HG03280 (cell line): ENCODE measurements around the gene MAP7D3.
"Not testable (repeated sequence)": the region's sequence is repeated elsewhere in the genome, so short reads cannot be mapped to it uniquely, and the experiment has no call there.

Experiments used
- ATAC-seq: cut with Tn5 transposase; IDR thresholded peaks from one replicate; pipeline ENCODE4 v1.9.1; 2021; ENCODE audit warnings: mild to moderate bottlenecking, moderate library complexity; ENCODE audit not compliant: unreplicated experiment

MAP7D3 gene, protein sequence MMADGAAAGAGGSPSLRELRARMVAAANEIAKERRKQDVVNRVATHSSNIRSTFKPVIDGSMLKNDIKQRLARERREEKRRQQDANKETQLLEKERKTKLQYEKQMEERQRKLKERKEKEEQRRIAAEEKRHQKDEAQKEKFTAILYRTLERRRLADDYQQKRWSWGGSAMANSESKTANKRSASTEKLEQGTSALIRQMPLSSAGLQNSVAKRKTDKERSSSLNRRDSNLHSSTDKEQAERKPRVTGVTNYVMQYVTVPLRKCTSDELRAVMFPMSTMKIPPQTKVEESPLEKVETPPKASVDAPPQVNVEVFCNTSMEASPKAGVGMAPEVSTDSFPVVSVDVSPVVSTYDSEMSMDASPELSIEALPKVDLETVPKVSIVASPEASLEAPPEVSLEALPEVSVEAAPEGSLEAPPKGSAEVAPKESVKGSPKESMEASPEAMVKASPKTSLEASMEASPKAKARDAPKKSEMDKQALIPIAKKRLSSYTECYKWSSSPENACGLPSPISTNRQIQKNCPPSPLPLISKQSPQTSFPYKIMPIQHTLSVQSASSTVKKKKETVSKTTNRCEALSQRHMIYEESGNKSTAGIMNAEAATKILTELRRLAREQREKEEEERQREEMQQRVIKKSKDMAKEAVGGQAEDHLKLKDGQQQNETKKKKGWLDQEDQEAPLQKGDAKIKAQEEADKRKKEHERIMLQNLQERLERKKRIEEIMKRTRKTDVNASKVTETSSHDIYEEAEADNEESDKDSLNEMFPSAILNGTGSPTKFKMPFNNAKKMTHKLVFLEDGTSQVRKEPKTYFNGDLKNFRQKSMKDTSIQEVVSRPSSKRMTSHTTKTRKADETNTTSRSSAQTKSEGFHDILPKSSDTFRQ

DNA sequence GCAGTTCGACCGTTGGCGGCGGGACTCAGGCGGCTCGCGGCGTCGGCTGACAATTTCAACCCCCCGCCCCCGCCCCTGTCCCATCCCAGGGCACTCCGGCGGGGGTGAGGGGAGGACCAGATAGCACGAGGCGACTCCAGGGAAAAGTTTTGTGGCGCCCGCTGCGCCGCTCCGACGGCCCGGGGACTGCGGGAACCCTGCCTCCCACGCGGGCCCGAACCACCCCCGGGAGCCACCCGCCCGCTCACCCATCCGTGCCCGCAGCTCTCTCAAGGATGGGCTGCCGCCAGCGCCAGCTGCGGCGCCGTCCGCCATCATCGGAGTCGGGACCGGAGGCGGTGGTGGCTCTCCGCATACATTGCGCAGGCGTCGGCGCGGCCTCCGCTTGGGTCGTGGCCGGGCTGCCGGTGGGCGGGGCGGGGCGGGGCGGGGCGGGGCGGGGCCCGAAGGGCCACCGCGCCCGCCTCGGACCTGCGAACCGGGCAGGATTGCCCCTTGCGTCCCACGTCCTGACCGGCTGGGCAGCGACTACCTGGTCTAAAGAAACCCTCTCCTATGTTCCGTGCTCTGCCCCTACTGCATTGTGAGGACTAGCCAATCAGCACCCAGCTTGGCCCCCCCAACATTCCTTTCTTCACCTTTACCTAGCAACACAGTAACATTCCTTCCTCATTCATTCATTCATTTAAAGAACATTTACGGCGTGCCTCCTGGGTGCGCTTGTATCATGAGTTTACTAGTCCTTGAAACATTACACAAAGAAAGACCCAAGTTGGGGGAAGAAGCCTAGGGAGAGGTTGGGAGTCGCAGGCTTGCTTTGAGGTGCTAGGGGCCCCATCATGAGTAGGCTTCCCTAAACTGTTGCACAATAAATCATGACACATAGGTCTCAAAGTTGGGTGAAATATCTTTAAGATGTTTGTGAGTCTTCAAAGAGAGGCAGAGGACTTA is at the start of gene MAP7D3:
MAP7D3 (minus strand) TSS at position 360 of the 951 bp plus-strand sequence; CDS start at position 318, 42 bp downstream.
- ATAC-seq: peak; percentile 94

DNA sequence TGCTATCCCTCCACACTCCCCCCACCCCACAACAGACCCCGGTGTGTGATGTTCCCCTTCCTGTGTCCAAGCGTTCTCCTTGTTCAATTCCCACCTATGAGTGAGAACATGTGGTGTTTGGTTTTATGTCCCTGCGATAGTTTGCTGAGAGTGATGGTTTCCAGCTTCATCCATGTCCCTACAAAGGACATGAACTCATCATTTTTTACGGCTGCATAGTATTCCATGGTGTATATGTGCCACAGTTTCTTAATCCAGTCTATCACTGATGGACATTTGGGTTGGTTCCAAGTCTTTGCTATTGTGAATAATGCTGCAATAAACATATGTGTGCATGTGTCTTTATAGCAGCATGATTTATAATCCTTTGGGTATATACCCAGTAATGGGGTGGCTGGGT is 49.5 kb upstream of the MAP7D3 start, which contains the start of gene ADGRG4:
ADGRG4 (plus strand) TSS at position 243 of the 400 bp plus-strand sequence. CDS start 7,815 bp downstream, outside the sequence.
- not testable (repeated sequence) for ATAC-seq

DNA sequence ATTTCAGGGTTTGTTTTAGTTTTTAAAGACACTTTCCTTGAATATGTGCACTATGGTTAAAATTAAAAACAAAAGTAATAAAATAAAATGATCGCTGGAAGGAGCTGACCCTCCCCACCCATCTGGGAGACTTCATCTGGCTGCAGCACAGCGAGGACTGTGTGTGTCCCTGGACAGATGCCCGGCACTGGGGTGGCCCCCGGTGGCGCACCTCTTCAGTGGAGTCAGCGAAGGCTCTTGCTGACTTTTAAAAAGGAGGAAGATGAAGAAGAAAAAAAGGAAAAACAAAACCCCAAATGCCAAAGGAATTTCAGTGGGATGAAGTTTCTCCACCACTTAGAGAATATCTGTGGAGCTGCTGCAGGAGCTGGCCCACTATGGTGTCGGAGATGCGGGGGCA is 44.2 kb upstream of the MAP7D3 start:
- no peak for ATAC-seq

DNA sequence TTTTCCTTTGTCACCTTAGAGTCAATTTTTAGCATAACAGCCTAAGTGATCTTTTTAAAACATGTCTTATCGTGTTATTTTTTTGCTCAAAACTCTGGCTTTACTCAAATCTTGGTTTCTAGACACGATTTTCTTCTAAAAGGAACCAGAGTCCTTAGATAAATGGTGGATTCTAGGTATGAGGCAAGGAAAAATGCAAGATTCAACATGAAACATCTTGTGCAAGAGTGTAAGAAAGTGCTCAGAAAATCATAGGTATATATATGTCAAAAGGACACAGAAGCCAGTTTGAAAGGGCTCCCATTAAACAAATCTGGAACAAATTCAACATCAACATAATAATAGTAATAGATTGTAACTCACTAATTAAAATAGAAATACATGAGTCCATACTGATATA is 41.5 kb upstream of the MAP7D3 start:
- ATAC-seq: no peak

DNA sequence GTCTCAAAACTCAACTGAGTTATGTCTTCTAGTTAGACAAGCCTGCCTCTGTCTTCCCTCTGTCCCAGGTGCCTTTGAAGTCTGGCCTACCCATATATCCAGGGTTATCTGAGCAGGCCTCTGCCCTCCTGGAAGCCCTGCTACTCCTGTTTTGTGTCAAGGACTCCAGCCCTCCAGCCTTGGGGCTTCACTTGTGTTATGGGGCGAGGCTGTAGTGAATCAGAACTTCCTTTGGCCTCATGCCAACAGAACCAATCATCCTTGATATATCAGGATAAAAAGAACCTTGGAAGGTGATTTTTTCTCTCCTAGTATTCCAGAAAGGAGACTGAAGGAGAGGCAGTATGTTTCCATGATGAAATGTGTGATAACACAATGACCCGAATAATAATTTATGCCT is 40.6 kb upstream of the MAP7D3 start:
- ATAC-seq: no peak

DNA sequence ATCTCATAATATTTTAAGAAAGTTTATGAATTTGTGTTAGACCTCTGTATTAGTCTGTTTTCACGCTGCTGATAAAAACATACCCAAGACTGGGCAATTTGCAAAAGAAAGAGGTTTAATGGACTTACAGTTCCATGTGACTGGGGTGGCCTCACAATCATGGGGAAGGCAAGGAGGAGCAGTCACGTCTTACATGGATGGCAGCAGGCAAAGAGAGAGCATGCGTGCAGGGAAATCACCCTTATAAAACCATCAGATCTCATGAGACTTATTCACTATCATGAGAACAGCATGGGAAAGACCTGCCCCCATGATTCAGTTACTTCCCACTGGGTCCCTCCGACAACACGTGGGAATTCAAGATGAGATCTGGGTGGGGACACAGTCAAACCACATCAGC is 35.2 kb upstream of the MAP7D3 start:
- ATAC-seq: not testable (repeated sequence)

DNA sequence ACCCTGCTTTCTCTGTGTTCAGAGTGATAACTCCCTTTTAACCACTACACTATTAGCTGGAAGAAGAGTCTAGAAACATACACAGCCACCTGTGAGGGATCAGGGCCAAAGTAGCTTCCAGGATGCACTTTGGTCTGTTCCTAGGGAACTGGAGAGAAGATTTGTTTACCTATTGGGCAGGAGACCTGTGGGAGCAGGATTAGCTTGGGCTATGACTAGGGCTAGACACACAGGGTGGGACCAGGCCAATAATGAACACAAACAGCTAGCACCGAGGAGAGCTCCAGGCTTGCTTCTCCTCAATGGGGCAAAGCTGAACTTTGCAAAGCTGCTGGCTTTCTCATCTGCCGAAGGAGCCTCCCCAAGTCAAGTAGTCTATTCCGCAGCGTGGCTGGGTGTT is 24.4 kb upstream of the MAP7D3 start:
- ATAC-seq: no peak

DNA sequence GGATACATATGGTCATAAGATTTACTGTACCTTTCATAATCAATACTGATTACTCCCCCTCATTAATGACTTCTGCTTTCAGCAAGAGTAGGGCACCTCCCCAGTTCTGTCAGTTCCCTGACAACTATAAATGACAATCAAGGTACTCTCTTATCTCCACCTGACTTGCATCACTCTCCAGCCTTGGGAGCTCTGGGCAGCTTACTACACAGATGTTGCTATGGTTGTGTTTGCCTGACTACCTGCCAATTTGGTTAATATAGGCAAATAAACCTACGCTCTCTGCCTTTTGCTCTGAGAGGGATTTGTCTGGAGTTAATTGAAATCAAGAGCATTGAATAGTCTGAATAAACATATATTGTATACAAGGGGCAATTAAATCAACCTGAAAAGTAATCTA is 22.8 kb upstream of the MAP7D3 start:
- ATAC-seq: no peak

DNA sequence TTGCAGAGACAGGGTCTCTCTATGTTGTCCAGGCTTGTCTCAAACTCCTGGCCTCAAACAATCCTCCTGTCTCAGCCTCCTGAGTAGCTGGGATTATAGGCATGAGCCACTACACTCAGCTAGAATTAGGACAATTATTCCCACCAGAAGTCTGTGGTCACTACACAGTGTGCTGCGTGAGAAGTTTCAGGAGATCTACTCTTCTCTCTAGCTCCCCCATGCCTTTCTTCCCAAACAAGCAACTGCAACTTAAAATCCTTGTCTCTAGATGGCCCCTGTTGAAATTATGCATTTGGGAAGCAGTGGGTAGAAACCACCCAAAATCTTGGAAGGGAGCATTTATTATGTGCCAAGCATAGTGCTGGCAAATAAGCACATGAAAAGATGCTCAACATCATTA is 21.1 kb upstream of the MAP7D3 start:
- ATAC-seq: no peak

DNA sequence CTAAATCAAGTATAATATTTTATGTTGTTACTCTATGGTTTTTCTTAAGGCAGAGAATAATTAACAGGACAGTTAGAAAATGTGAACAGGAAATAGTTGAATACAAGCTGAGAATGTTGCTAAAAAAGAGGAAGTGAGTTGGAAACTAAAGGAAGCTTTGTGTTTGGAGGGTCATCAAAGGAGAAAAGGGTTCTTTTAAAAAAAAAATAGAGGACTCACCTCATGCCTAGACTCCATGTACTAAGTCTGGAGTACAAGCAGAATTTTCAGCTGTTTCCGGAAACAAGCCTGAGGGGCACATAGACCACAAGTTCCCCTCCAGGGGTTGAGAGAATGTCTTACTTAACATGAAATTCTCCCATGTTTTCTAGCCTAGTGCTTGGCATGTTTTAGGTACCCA is 20.1 kb upstream of the MAP7D3 start:
- ATAC-seq: no peak

DNA sequence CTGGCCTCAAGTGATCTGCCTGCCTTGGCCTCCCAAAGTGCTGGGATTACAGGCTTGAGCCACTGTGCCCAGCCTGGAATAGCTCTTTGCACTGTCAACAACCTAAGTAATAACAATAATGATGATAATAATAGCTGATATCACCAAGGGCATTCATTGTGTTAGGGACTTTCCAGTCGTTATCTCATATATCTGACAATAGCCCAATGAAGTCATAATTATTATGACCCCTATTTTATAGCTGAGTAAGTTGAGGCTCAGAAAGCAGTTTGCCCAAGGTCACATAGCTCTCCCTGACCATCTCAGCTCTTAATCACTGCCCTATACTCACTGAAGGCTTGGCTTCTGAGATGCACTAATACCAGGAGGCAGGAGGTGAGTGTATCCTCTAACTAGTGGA is 18.7 kb upstream of the MAP7D3 start:
- no peak for ATAC-seq

DNA sequence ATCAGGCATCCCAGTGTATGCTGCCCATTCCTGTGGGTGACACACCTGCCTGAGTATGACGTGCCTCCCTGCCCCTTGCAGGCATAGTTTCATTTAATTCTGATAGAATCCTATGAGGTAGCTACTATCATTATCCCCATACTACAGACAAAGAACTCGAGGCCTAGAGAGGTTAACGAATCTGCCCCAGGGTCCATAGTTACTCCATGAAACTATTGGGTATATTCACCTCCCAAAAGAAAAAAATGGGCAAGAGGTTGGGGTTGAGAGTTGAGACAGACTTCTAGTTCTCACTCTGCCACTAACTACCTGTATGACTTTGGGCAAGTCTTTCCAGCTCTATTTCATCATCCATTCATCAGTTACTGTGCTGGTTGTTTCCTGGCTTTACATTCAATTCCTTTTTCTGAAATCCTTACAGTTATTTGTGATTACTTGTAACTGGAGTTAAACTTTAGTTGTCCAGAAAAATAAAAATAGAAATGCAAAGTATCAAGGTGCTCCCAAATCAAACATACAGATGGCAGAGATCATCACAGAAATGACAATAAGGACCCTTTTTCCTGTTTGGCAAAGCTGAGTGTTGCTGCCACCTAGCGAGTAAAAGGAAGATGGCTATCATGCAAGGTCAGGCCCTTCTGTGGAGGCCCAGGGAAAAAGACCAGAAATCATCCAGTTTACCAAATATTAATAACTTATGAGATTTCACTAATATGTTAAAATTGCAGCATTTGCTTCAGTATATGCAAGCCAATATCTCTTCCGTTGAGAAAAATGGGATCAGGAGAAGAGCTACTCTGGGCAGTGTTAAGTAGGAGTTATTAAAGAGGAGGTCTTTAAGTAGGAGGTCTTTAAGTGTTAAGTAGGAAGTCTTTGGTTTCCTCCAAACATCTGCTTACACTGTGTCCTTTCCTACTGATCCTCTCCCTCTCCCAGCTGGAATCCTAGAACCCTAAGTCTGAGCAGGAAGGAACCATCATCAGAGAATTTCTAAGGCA is 17.1 kb upstream of the MAP7D3 start:
- ATAC-seq: no peak

DNA sequence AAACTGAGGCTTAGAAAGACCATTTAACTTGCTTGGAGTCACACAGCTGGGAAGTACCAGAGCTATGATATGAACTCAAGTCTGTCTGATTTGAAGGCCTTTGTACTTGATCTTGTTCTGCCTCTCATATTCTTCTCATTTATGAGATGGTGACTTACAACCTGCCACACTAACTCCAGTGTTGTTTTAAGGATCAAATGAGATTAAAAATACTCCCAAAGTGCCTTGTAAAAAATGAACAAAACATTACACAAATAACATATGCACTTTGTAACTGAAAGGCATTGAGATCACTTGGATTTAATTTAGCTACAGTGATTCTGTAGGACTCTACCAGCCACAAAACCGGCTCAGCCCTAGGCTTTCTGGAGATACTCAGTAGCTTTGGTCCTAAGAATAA is 15.6 kb upstream of the MAP7D3 start:
- no peak for ATAC-seq

DNA sequence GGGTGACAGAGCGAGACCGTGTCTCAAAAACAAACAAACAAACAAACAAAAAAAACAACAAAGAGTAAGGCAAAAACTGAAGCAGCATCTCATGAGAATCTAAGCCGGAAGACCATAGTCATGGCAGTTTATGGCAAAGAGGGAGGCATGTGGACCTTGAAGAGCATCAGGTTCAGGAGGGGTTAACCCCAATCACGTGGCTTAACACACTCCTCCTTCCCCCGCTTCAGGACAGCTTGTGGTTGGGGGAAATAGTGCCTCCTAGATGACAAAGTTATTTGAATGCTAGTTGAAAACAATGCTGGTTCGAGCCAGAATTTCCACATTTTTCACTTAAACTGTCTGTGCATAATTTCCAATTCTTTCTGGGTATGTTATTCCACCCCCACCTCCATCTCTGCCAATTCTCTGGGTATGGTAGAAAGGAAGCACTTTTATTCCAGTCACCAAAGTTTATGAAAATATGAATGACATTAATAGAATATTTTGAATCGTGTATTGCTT is 11.7 kb upstream of the MAP7D3 start:
- no peak for ATAC-seq

DNA sequence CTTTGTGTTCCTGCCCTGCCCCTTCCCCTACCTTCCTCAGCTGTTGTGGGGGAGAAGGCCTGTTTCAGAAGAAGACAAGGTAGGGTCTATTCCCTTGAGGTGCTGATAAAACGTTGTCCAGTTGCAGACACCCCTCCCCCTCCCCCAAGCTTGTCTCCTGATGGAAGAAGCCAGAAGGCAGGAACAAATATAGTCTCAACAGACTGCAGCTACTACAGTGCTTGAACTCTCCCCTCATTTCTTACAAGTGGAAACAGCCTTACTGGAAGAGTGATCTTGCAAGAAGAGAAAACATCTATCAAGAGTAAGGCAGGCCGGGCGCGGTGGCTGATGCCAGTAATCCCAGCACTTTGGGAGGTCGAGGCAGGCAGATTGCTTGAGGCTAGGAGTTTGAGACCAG is 11.0 kb upstream of the MAP7D3 start:
- ATAC-seq: no peak

DNA sequence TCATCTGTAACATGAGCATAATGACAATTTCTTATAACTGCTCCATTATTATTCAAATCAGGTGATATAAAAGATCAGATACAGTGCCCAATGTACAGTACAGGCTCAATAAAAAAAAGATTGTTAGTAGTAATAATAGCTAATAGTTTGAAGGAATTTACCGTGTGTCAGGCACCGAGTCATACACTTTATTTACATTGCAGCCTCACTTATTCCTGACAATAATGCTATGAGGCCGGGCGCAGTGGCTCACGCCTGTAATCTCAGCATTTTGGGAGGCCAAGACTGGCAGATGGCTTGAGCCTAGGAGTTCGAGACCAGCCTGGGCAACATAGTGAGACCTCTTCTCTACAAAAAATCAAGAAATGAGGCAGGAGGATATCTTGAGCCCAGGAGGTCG is 10.1 kb upstream of the MAP7D3 start:
- ATAC-seq: no peak

DNA sequence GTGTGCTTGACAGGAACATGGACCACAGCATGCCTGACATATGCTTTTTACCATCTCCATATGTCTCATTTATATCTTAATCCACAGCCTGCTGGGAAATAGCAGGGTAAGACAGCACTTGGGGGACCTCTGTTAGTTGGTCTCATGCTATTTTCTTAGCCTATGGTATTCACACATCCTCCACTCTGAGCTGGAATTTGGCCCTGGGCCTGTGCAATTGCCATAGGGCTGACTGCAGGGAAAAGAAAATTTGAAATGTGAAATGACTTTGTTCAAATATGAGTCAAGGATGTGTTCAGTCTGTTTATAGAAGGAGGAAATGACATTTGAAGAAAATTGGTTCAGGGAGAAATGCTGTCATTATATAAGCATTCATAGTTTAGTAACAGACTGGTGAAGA is 9.6 kb upstream of the MAP7D3 start:
- no peak for ATAC-seq

DNA sequence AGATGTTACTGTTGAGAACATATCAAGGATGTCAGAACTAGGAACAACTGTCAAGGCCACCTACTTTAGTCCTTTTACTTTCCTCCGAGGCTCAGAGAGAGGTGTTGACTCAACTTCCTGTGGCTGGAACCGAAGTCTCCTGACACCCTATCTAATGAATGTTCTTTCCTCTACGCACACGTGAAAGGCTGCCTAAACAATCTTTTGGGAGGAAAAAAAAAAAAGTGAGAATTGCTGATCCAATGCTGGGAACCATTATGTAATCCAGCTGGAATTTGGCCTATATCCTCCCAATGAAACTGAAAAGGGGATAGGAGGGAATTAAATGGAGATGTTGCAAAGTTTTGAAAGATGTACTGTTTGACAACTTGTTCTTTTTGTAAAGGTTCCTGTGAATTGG is 8.3 kb upstream of the MAP7D3 start:
- no peak for ATAC-seq

DNA sequence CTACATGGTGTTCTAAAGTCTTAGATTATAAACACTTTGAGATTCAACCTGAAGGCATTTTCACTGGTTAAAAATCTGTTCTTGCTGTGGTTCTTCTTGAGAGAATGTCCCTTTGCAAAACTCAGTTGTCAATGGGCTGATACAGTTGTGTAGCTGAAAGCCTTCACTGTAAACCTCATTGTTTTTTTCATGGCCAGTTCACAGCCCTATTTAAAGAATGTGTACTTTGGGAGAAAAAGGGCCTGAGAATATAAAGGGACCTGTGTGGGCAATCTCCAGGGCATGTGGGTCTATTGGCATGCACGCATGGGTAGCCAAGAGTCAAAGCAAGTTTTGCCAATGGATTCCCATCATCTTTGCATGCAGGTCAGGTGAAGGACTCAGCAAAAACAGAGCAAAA is 7.8 kb upstream of the MAP7D3 start:
- no peak for ATAC-seq
